HEK293T (cell line): ENCODE measurements around the gene MEP1A.

ENCODE experiments used
- HDGF ChIP-seq: fragments of 450-650 bp; IDR thresholded peaks from 2 replicates; pipeline ENCODE4 v1.6.1; 2017; ENCODE audit warnings: antibody characterized with exemption, borderline replicate concordance
- SP1 ChIP-seq: fragments of 450-650 bp; IDR thresholded peaks from 2 replicates; pipeline ENCODE4 v1.6.1; 2017

- TF ChIP-seq HDGF (no peak), SP1 (no peak)
Measured at GRCh38 chr6:46879003-46879402, 85.8 kb downstream of the MEP1A start.
